Activated CD4-positive, alpha-beta T cell treated with anti-CD3 and anti-CD28 coated beads, Interleukin-2, amount 50 U/mL, for 48 hours (primary cell): ENCODE results near the gene EPHX1.

Experiments
- DNase-seq, 2 experiments: peaks; one replicate each; pipeline ENCODE4 v3.0.0-alpha.2; 2020

The EPHX1 gene

DNA sequence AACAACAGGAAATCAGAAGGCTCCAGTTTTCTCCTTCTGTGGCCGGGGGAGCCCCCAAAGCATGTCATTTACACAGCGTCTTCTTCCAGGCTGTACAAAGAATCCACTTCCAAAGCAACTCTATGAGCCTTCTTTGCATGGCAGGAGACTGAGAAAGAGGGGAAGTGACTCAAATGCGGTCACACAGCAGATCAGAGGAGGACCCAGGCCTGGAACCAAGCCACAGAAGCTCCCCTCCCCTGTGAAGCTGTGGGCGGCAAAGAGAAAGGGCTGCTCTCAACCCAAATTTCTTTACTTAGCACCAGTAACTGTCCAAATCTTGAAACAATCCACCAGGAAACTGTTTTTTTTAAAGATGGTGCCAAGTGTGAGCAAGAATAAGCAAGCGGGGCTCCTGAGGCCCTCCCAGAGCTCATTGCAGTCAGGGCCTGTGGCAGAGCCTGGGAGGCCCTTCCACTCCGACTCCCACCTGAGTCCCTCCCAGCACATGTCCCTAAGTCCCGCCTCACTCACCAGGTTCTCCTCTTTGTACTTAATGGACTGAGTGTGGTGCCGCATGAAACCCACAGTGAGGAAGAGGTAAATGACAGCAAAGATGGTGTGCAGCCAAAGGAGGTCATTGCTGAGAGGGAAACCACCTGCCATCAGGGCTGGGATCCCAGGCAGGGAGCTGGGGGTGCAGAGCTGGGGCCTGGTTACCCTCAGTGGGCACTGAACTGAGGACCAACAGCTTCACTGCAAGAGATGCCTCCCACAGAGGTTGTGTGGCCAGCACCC lies 56.3 kb downstream of the EPHX1 start:
- peak; percentile 66 to 80 for DNase-seq

GRCh38 chr1:225866981-225867380 lies 57.1 kb downstream of the EPHX1 start:
- no peak for DNase-seq

GRCh38 chr1:225868631-225869330 lies 58.9 kb downstream of the EPHX1 start:
- DNase-seq, result no peak

- no peak for DNase-seq
These were observed 61.0 kb downstream of the EPHX1 start for GRCh38 chr1:225870911-225871310.

GRCh38 chr1:225871359-225872074 lies 61.6 kb downstream of the EPHX1 start:
- no peak for DNase-seq

DNA sequence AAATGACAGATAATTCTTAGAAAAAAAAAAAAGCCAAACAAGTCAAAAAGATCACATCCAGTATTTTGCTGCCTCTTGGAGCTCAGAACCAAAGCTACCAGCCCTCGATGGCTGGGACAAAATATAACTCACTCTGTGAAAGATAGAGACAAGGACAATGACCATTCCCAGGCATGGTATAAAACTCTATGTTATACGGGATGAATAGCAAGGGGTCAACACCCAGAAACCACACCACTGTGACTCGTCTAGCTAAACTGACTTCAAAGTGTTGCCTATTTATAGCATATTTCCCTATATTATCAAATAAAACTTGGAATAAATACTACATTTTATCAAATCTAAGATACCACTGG lies 62.1 kb downstream of the EPHX1 start:
- DNase-seq, result no peak

GRCh38 chr1:225873281-225873850 lies 63.4 kb downstream of the EPHX1 start:
- no peak for DNase-seq

DNA sequence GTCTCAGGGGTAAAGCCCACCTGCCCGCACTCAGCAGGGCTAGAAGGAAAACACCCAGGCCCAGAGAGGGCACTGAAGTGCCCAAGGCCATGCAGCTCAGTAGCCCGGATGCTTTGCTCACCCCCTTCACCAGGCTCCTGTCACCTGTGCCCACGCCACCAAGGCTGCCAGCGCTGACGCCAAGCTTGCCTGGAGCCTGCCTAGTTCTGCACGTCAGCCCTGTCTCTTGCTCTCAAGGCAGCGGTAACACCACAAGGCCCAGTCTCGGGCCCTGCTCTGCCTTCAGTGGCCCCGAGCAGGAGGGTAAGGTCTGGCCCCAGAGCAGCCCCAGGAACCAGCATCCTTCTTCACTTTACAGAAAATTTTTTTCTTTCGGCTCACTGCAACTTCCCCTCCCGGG lies 64.5 kb downstream of the EPHX1 start:
- DNase-seq, result no peak

DNA sequence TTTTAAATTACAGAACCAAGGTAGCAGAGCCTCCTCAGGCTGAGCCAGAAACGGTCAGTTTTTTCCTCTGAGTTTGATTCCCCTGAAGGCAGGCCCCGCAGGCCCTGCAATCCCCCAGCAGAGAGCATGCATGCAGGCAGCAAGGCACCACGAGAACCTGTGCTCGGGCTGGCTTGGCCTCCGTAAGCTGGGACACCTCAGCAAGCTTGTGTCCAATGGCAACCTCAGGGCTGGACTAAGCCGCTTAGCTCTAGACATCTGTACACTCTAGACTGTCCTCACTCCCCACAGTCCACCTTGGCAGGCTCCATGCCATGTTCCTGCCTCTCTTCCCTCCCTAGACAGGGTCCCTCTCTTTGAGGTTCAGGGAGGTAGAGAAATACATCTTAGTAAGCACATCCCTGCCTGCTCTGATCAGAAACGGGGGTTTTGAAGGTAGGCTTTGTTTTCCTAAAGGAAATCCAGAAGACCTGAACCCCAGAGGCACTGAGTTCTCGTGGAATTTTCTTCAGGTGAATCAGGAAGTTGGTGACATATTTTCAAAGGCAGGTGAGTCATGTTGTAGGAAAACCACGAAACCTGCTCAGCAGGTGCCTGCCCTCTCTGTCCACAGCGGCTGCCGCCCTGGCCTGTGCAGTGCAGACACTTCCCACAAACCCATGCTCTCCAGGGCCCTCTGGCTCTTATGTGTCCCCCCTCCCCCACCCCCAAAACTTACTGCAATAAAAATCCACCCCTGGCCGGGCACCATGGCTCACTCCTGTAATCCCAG lies 65.3 kb downstream of the EPHX1 start:
- DNase-seq, result no peak

DNA sequence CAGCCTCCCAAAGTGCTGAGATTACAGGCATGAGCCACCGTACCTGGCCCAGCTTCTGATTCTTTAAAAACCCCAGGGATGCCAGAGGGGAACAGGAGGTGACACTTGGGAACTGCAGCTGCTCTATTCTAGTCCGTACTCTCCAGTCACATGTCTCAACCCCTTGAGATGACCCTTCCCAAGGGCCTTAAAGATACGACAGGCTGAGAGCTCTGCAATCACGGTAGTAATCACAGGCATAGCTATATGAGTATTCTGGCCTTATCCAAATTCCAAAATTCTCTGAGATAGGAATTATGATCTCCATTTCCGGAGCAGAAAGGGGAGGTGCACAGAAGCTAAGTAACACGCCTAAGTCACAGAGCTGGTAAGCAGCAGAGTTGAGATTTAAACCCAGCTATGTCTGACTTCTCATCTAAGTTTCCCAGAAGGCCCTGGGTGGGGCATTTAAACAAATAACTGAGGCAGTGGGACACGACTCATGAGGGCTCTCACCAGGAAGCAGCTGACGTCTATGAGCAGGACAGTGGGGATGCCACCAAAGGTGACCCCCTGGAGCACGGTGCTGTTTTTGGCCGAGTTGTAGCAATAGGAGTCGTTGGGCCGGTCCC lies 67.1 kb downstream of the EPHX1 start:
- DNase-seq, result no peak

GRCh38 chr1:225877580-225877979 lies 67.7 kb downstream of the EPHX1 start:
- DNase-seq, result peak; percentile 16 to 41

DNA sequence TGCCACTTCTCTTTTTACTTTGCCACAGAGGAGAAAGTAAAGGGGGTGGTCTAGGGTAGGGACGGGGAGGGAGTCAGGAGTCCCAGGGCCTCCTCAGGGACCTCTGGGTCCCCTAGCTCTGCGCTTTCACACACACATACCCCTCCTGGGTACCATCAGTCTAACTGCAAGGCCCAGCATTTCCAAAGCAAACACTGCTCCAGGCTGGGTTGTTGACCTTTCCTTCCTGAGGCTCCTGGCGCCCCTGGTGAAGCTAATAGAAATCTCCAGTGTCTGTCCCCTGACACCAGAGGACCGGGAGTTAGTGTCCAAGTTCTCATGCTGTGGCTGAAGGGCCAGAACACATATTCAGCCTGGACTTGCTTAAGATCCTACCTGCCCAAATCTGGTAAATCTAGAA lies 68.4 kb downstream of the EPHX1 start:
- no peak for DNase-seq

- peak; percentile 20 to 31 for DNase-seq
These were observed 69.7 kb downstream of the EPHX1 start for GRCh38 chr1:225879521-225880221.

DNA sequence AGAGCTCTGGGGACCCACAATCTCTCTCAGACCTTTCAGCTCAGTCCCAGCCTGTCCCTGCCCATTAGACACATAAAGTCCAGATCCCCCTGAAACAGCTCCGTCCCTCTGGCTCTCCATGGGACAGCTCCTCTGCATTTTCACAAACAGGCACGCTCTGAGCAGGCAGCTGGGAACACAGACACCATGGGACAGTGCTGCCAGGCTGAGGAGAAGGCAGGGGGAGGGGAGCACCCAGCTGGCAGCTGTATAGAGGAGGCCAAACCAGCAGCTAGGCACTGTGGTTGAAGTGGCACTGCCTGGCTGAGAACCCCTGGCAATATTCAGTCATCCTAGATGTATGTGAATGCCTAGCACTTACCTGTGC lies 70.3 kb downstream of the EPHX1 start:
- DNase-seq, result no peak

DNA sequence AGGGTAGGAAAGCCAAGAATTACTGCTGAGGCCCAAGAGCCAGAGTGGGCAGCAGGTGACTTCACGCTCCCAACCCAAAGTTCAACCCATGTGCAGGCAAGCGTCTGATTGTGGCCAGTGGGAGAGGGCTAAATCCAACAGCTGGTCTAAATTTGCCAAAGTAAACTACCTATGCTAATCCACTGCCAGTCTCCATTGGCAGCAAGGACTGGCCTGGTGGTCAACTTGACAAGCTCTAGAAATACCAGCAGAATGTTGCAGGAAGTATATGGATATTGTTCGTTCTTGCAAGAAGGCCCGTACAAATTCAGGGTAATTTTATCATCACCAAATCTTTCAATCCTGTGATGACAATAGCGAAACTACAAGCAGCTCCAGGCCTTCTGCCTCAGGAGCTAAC lies 70.7 kb downstream of the EPHX1 start:
- no peak for DNase-seq

DNA sequence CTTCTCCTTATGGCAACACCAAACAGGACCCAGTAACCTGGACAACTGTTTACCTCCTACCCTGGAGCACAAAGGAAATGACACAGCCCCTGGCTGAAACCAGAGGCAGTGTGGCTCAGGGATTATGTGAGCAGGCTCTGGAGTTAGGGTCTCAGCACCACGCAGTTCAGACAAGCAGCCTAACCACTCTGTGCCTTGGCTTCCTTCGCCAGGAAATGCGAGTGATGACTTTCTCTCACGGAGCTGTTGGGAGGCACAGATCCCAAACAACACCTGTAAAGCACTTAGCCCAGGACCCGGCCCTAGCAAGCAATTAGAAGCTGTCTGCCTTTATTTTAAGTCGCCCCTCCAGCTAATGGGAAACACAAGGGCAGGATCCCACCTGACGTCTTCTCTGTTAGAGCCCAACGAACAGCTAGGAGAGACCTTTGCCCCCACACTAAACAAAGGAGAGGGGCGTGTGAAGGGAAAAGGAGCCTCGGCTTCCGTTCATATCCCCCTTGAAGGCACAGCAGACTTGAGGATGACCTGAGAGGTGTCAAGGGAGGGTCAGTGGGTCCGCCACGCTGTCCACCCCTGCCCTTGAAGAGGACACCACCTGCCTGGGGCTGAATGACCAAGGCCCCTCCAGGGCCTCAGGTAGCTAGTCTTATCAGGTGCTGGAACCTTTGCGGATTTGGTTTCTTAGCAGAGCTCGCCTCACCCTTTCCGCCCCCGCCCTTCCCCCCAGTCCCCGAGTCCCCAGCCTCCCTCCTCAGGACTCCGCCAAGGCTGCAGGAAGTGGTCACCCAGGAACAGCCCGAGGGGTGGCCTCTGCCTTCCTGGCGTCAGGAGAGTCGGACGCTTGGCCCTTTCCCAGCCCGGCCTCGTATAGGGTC lies 71.4 kb downstream of the EPHX1 start:
- peak; percentile 52 to 66 for DNase-seq

DNA sequence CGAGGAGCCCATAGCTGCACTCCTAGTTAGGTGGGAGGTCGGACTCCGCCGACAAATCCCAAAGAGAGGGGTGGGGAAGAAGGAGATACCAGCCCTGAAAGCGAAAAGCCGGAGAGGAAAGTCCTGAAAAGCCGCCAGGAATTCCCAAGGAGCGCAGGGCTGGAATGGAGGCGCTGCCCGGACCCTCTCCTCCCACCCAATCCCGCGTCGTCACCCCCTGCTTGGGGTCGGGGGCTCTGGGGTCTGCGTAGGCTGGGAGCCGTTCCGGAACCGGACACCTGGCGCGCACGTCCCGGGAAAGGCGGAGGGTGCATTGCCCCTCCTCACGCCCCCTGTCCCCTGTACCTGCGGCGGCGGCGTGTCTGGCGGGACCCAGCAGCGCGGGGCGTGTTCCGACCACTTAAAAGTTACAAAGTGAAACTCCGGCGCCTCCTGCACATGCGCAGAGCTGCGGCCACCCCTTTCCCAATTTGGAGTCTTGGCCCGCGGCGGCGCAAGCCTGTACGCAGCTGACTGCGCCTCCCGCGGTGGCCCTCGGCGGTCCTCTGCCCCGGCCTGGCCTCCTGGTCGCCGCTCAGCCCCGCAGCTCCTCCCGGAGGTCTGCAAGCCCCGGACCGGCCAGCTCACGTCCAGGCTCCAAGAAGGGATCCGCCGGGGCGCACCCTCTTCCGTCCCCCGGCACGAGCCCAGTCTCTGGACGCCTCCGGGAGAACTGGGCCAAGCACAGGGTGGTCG lies 72.2 kb downstream of the EPHX1 start, which contains the start of gene TMEM63A:
TSS of gene TMEM63A (minus strand) at position 422 of the 735 bp plus-strand sequence. CDS start 4,800 bp downstream, outside the sequence.
- peak; percentile 88 to 91 for DNase-seq

DNA sequence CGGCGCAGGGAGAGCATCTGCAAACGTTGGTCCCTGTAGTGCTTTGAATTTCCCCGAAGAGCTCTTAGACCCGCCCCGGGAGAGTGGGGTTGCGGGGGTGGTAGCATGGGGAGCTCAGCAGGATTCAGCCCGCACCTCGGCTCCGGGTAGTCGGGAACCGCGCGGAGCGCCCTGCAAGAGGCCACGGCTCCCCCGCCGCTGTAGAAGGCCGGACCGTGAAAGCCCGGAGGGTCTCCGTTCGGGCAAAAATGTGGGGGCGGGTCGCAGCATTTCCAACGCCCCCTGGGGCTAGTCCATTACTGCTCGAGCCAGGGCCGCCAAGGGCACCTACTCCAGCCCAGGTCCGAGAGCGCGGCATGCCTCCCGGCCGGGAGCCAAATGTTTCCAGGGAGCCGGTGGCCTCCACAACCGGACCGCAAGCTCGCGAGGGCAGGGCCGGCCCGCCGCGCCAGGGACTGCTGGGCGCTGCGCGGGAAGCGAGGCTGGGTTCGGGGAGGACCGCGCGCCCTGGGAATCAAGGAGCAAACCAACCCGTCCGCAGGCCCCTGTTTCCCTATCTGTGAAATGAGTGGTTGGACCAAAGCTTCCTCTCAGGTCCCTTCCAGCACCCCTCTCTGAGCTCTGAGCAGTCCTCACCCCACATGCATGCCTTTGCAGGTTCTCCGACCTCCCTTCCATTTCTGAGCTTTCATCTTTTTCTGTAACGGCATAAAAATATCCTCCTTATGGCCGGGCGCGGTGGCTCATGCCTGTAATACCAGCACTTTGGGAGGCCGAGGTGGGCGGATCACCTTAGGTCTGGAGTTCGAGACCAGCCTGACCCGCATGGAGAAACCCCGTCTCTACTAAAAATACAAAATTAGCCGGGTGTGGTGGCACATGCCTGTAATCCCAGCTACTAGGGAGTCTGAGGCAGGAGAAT lies 73.0 kb downstream of the EPHX1 start:
- peak; percentile 56 to 65 for DNase-seq
